ENCODE data around the gene GMPR2.

The GMPR2 gene

GRCh38 chr14:24250354-24250753 is 17.6 kb downstream of the GMPR2 start:
- TF ChIP-seq USF1 (IDR thresholded peaks at IDR 0.05) = no peak
- no peak for TF ChIP-seq YY1 (IDR thresholded peaks at IDR 0.05; ENCODE audit: low read depth)
- no peak for TF ChIP-seq CEBPB (IDR thresholded peaks at IDR 0.05)
- TF ChIP-seq FOXM1 (IDR thresholded peaks at IDR 0.05; ENCODE audit: borderline replicate concordance, low read depth) = no peak
- TF ChIP-seq MAX (IDR thresholded peaks at IDR 0.05) = no peak
- no peak for TF ChIP-seq TAF1 (IDR thresholded peaks at IDR 0.05; ENCODE audit: low read depth)
- TF ChIP-seq EGR1 (IDR thresholded peaks at IDR 0.05) = no peak
- TF ChIP-seq TCF12 (IDR thresholded peaks at IDR 0.05; ENCODE audit: low read depth) = no peak

- TF ChIP-seq TAF1 (IDR thresholded peaks at IDR 0.05; ENCODE audit: low read depth) (no peak), YY1 (IDR thresholded peaks at IDR 0.05; ENCODE audit: low read depth) (no peak), FOXM1 (IDR thresholded peaks at IDR 0.05; ENCODE audit: borderline replicate concordance, low read depth) (no peak), NFIC (IDR thresholded peaks at IDR 0.05) (no peak)
Measured at GRCh38 chr14:24251880-24252288, 19.2 kb downstream of the GMPR2 start.

- TF ChIP-seq CREB1 (IDR thresholded peaks at IDR 0.05; ENCODE audit: low read depth) = no peak
- TF ChIP-seq RAD21 (IDR thresholded peaks at IDR 0.05; ENCODE audit: low read depth) = no peak
- no peak for TF ChIP-seq FOXM1 (IDR thresholded peaks at IDR 0.05; ENCODE audit: borderline replicate concordance, low read depth)
- no peak for TF ChIP-seq NFIC (IDR thresholded peaks at IDR 0.05)
- TF ChIP-seq YY1 (IDR thresholded peaks at IDR 0.05; ENCODE audit: low read depth) = no peak
- TF ChIP-seq USF1 (IDR thresholded peaks at IDR 0.05) = no peak
- no peak for TF ChIP-seq MAX (IDR thresholded peaks at IDR 0.05)
- TF ChIP-seq ZBTB7A (IDR thresholded peaks at IDR 0.05; ENCODE audit: low read depth) = no peak
- TF ChIP-seq CEBPB (IDR thresholded peaks at IDR 0.05) = no peak
- no peak for TF ChIP-seq TAF1 (IDR thresholded peaks at IDR 0.05; ENCODE audit: low read depth)
- TF ChIP-seq TEAD4 (IDR thresholded peaks at IDR 0.05) = no peak
- no peak for TF ChIP-seq EGR1 (IDR thresholded peaks at IDR 0.05)
- no peak for TF ChIP-seq REST (IDR thresholded peaks at IDR 0.05; ENCODE audit: low read depth)
- TF ChIP-seq TCF12 (IDR thresholded peaks at IDR 0.05; ENCODE audit: low read depth) = no peak
- no peak for TF ChIP-seq EP300 (IDR thresholded peaks at IDR 0.05; ENCODE audit: borderline replicate concordance)
Measured at GRCh38 chr14:24252289-24253124, 19.8 kb downstream of the GMPR2 start.

- TF ChIP-seq FOXM1 (IDR thresholded peaks at IDR 0.05; ENCODE audit: borderline replicate concordance, low read depth) = no peak
- TF ChIP-seq TAF1 (IDR thresholded peaks at IDR 0.05; ENCODE audit: low read depth) = no peak
- TF ChIP-seq MAX (IDR thresholded peaks at IDR 0.05) = no peak
- TF ChIP-seq NFIC (IDR thresholded peaks at IDR 0.05) = no peak
Measured at GRCh38 chr14:24253936-24254335, 21.2 kb downstream of the GMPR2 start.

- no peak for TF ChIP-seq FOXM1 (IDR thresholded peaks at IDR 0.05; ENCODE audit: borderline replicate concordance, low read depth)
- no peak for TF ChIP-seq TAF1 (IDR thresholded peaks at IDR 0.05; ENCODE audit: low read depth)
- TF ChIP-seq CREB1 (IDR thresholded peaks at IDR 0.05; ENCODE audit: low read depth) = no peak
- TF ChIP-seq RAD21 (IDR thresholded peaks at IDR 0.05; ENCODE audit: low read depth) = no peak
- TF ChIP-seq USF1 (IDR thresholded peaks at IDR 0.05) = no peak
- TF ChIP-seq NFIC (IDR thresholded peaks at IDR 0.05) = no peak
- TF ChIP-seq YY1 (IDR thresholded peaks at IDR 0.05; ENCODE audit: low read depth) = no peak
Measured at GRCh38 chr14:24254630-24255392, 22.1 kb downstream of the GMPR2 start.

GRCh38 chr14:24255438-24255837 is 22.7 kb downstream of the GMPR2 start:
- TF ChIP-seq ZBTB7A (IDR thresholded peaks at IDR 0.05; ENCODE audit: low read depth) = no peak
- TF ChIP-seq REST (IDR thresholded peaks at IDR 0.05; ENCODE audit: low read depth) = no peak
- no peak for TF ChIP-seq CEBPB (IDR thresholded peaks at IDR 0.05)
- no peak for TF ChIP-seq NFIC (IDR thresholded peaks at IDR 0.05)
